ENCODE results near the gene SEC61A2.
"Not testable (repeated sequence)": the region's sequence is repeated elsewhere in the genome, so short reads cannot be mapped to it uniquely, and the experiment has no call there.

Gene SEC61A2

DNA sequence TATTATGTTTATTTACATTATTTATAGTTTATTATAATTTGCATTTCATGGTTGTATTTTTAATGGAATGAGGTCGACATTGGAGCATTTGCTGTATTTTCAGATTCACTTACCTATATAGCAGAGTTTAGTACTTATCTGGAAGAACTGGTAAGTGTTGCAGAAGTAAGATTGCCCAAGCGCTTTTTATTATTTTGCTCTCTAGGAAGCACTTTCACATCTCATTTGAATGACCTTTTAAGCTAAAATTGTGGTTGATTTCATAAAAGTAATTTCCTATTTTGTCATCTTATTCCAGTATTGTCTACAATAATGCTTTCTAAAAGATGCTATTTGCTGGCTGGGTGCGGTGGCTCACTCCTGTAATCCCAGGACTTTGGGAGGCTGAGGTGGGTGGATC, 28.6 kb downstream of the SEC61A2 start:
- in situ Hi-C loops (cut with HindIII; ENCODE audit: low sequenced_read_pairs), result no loop called here

DNA sequence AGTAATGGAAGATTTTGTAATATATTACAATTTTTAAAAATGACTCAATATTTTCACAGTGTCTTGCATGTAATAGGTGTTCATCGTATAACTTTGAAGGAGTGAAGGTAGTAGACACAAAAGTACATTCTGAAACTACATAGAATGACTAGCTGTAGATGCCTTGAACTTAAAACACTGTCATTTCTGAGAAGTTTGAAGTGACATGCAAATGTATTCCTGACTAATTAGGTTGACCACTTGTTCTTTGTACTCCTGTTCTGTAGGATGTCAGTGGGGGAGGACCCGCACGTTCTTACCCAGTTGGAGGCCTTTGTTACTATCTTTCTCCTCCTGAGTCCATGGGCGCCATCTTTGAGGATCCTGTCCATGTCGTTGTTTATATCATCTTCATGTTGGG, 31.2 kb downstream of the SEC61A2 start:
- in situ Hi-C loops (cut with HindIII; ENCODE audit: low sequenced_read_pairs), result no loop called here

DNA sequence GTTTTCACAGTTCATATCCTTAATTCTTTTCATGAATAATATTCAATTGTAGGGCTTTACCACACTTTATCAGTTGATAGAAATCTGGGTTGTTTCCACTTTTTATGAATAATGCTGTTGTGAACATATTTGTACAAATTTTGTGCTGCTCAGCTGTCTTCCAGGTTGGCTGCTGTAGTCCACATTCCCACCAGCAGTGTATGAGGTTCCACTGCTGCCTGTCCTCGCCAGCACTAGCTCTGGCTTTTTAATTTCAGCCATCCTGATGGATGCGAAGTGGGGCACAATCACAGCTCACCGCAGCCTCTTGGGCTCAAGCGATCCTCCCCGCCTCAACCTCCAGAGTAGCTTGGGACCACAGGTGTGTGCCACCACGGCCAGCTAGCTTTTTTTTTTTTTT, 33.5 kb downstream of the SEC61A2 start:
- in situ Hi-C loops (cut with HindIII; ENCODE audit: low sequenced_read_pairs), result no loop called here

DNA sequence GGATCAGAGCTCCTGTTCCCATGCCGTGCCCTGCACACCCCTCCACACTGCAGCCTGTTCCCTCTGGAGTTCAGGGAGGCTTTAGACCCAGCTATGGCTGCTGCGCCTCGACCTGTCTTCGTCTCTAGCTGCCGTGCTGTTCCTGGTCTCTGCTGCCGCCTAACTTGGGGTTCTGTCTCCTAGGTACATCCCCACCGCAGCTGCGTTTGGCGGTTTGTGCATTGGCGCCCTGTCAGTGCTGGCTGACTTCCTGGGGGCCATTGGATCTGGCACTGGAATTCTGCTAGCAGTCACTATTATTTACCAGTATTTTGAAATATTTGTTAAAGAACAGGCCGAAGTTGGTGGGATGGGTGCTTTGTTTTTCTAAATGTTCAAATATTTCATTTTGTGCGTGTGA, 34.6 kb downstream of the SEC61A2 start:
- in situ Hi-C loops (cut with HindIII; ENCODE audit: low sequenced_read_pairs), result no loop called here

DNA sequence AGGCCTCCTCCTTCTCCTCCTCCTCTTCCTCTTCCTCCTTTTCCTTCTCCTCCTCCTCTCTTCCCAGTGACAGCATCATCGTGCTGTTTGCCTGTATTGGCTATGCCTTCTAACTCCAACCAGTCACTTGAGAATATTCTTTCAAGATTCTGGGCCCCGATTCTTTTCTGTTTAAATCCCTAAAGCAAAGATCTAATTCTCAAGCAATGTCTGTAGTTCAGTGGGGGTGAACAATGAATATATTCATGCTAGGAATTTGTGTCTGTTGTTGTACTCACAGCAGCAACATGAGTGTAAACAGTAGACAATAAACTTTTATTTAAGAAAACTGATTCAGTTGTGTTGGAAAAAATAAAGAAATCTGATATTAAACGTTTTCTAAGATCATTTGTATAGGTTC, 35.6 kb downstream of the SEC61A2 start:
- in situ Hi-C loops (cut with HindIII; ENCODE audit: low sequenced_read_pairs), result no loop called here

DNA sequence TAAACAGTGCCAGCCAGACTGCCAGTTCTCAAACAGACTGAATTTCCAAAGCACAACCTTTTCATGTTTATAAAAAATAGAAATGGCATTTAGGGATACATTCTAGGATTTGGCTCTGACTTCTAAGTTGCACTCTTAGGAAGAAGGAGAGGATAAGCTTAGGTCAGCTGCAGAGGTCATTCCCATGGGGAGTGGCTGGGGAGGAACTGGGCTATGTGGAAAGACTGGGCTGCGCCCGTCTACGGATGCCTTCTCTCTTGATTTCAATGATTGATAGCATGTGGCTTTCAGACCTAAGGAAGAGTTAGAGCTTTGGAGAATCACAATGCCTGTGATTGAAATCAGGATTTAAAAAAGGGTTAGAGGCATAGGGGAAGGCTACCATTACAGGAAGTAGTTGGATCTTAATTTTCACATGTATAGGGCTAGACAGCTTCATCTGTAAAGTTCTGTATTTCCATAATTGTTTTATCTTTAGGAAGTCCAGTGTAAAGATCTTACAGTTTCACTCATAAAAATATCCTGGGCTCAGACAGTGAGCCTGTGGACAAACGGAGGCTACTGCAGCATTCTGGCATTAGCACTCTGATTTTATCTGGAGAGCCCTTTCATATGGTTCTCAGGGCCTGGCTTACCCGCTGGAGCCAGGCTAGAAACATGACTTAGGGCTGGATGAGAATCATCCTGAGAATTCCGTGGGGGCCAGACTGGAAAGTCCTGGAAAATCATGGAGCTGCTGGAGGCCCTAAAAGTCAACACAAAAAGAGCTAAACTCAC, 36.7 kb downstream of the SEC61A2 start:
- in situ Hi-C loops (cut with HindIII; ENCODE audit: low sequenced_read_pairs), result no loop called here

DNA sequence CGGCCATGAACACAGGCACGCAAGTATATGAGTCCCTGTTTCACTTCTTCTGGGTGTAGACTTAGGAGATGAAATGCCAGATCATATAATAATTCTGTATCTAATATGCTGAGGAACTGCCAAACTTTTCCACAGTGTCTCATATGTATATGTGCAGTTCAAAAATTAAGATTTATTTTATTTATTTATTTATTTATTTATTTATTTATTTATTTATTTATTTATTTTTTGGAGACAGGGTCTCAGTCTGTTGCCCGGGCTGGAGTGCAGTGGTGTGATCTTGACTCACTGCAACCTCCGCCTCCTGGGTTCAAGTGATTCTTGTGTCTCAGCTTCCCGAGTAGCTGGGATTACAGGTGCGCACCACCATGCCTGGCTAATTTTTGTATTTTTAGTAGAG, 42.0 kb downstream of the SEC61A2 start:
- in situ Hi-C loops (cut with HindIII; ENCODE audit: low sequenced_read_pairs), result not testable (repeated sequence)

DNA sequence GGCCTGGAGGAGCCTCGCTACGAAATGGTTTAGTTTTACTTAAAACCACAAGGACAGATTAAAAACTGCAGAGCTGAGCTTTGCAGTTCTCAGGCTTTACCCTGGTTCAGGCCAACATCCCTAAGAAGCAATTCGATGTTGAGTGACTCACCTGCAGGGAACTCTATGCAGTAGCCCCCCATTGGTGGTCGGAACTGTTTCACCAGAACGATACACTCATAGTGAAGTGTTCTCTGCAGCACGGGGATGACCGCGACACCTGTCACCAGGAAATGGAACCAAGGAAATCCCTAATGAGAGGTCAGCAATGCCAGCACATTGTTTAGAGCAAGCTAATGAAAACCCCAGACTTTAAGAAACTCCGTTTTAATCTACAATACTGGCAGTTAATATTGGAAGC, 48.2 kb downstream of the SEC61A2 start:
- in situ Hi-C loops (cut with HindIII; ENCODE audit: low sequenced_read_pairs), result no loop called here

DNA sequence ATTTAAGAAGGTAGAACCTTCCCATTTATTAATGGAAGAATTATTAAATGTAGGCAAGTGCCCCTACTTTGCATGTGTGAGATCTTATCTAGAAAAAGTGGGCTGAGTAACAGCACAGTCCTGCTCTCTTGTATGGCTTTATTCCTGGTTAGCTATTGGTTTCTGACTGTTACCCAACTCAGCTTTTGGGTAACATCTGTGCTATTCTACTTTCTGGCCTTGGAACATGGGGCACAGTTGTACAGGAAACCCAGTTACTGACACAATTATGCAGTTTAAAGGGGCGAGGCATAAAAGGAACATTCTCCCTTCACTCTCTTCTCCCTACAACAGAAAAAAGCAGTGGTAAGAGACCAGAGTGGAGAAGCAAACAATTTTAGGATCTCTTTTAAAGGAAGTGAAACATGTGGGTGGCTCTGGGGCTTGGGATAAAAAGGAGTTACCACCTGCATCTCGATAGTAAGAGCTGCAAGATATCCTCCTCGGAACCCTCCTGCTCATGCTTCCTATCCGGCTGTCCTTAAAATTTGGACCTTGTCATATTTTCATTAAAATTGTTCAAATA, 50.2 kb downstream of the SEC61A2 start:
- in situ Hi-C loops (cut with HindIII; ENCODE audit: low sequenced_read_pairs), result no loop called here

DNA sequence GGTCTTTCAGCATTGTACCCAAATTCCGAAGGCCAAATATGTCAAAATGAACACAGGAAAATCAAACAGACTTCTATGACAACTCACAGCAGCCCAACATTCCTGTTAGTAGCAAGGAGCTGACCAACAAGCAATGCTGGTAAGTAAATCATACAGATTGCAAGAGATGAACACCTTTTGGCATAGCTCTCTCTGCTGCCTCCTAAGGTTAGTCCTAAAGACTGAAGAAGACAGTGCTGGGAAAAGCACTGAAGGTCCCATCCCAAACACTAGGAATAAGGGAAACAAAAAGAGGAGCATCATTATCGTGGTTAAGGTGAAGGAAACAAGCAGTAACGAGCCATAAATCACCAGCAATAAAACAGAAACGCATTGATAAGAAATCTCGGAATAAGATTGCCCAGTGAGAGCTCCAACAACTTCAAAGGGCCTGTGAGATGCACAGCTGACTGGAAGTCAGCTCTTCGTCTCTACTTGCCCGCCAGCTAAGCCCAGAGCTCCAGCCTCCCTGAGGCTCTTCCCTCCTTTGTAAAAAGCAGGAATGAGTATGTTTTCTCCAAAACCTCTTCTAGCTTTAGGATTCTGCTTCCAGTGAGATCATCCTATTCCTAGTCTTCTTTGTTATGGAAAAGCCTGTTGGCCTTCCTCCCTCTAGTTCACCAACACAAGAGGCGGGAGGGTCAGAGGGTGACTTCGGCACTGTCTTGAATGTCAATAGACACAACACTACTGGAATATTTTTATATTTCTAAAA, 50.9 kb downstream of the SEC61A2 start:
- in situ Hi-C loops (cut with HindIII; ENCODE audit: low sequenced_read_pairs), result no loop called here

DNA sequence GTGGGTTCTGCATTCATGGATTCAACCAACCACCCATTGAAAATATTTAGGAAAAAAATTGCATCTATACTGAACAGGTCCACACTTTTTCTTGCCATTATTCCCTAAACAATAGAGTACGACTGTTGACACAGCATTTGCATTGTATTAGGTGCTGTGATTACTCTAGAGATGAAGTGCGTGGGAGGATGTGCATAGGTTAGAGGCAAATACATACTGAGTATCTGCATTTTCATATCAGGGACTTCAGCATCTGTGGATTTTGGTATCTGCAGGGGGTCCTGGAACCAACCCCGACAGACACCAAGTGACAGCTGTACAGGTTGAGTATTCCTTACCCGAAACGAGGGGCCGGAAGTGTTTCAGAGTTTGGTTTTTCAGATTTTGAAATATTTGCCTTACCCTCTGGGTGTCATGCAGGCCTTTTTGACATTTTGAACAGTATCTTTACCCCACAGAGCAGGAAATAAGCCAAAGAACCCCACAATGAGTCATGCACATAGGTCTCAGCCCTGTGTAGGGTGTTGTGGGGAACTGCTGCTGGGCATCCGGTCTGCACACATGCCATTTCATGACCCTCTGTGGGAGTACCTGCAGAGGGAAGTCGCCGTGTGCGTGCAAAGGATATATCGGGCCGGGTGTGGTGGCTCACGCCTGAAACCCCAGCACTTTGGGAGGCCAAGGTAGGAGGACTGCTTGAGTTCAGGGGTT, 51.7 kb downstream of the SEC61A2 start:
- in situ Hi-C loops (cut with HindIII; ENCODE audit: low sequenced_read_pairs), result no loop called here

DNA sequence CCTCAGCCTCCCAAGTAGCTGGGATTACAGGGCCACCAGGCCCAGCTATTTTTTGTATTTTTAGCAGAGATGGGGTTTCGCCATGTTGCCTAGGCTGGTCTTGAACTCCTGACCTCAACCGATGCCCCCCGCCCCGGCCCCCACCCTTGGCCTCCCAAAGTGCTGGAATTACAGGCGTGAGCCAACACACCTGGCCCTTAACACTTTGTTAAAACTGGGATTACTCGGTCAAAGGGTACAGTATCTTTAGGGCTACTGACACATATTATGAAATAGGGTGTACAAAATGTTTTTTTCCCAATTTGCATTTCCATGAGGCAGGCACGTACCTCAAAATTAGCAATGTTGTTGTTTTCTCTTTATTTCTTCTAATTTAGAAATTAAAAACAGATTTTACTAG, 54.7 kb downstream of the SEC61A2 start:
- in situ Hi-C loops (cut with HindIII; ENCODE audit: low sequenced_read_pairs), result no loop called here

DNA sequence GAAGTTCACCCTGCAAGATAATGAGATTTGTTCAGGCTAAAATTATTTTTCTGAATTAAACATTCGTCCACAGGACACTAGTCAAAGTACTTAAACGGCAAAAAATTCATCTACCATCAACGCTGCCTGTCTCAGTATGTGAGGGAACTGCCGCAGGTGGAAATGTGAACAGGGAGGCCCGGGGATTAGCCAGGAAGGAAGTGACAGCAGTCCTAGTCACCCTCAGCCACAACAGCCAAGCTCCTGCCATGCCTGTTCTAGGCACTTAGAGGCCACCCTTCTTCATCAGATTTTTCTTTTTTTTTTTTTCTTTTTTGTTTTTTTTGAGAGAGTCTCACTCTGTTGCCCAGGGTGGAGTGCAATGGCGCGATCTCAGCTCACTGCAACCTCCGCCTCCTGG, 56.8 kb downstream of the SEC61A2 start:
- in situ Hi-C loops (cut with HindIII; ENCODE audit: low sequenced_read_pairs), result no loop called here

DNA sequence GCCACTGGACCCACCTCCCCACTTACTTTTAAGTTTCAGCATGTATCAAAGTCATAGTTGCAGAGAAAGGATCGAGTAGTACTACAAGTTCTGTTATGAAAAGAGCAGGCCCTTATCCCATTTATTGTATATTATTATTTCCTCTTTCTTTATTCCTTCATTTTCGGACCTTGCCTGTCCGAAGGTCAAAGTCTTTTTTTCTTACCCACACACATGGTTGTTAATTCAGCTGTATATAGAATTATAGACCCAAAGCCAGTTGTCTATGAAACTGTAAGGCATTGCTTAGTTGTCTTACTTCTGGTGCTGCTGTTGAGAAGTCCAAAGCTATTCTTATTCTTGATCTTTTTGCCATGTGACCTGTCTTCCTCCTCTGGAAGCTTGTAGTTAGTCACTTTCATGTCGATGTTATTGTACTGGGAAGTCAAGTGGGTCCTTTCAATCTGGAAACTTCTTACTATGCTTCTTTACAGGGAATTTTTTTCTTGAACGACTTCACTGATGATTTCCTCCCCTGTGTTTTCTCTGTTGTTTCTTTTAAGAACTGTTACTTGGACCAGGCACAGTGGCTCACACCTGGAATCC, 57.9 kb downstream of the SEC61A2 start:
- in situ Hi-C loops (cut with HindIII; ENCODE audit: low sequenced_read_pairs), result no loop called here

DNA sequence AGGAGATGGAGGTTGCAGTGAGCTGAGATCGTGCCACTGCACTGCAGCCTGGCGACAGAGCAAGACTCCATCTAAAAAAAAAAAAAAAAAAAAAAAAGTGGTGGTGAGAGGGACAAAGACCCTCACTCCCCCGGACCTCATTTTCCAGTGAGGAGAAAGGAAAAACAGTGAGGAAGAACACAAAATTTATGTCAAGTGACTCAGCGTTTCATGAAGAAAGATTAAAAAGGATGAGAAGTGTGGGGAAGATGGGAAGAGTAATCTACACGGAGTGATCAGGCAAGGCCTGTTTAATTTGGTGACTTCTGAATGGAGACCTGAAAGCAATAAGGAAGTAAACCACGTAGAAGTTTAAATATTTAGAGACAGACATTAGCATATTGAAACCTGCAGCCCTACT, 59.2 kb downstream of the SEC61A2 start:
- in situ Hi-C loops (cut with HindIII; ENCODE audit: low sequenced_read_pairs), result no loop called here

DNA sequence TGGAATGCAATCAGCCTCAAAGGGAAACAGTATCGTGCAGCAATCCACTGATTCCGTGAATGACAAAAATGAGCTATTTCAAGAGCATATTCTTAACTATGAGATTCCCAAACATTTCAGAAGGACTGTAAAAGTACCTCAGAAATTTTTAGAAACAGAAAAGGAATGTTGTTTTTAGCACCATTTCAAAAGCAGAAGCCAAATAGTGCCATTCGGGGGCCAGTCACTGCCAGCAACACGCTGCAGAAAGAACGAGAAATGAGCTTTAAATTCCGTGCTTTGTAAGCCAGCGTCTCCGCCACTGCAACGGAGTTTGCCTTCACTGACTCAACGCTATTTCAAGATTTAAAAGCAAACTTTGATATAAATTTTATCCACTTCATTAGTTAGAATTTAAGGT, 59.9 kb downstream of the SEC61A2 start:
- in situ Hi-C loops (cut with HindIII; ENCODE audit: low sequenced_read_pairs), result no loop called here

DNA sequence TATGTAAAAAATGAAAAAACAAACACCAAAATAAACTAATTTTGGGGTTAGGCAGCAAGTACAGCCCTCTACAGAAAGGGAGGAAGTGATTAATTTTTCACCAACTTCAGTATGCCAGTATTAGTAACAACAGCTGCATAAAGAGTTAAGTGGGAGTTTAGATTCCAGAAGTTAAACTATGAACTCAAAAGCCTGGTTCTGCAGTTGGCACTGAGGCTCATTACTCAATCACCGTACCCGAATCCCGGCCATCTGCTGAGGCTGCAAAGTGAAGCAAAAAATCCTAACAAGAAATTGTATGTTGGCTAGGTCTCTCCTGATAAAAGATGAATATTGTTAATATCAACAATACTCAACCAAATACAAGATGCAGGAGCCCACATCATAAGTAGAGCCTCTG, 62.2 kb downstream of the SEC61A2 start:
- in situ Hi-C loops (cut with HindIII; ENCODE audit: low sequenced_read_pairs), result no loop called here

DNA sequence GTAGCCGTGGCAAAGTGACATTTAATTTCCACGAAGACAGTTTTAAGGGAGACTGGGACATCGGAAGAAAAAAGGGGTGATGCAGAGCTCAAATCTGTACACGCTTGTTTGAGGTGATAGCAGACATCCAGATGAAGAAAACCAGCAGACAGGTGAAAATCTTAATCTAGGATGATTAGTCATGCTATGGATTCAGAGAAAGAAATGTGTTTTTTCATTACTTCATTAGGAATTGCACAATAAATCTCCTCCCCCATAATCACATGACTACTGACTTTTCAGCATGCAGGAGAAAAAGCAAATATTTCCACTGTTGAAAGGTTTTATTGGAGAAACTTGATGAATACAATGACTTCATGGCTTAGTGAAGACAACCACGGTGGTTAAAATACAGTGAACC, 63.7 kb downstream of the SEC61A2 start:
- in situ Hi-C loops (cut with HindIII; ENCODE audit: low sequenced_read_pairs), result no loop called here

DNA sequence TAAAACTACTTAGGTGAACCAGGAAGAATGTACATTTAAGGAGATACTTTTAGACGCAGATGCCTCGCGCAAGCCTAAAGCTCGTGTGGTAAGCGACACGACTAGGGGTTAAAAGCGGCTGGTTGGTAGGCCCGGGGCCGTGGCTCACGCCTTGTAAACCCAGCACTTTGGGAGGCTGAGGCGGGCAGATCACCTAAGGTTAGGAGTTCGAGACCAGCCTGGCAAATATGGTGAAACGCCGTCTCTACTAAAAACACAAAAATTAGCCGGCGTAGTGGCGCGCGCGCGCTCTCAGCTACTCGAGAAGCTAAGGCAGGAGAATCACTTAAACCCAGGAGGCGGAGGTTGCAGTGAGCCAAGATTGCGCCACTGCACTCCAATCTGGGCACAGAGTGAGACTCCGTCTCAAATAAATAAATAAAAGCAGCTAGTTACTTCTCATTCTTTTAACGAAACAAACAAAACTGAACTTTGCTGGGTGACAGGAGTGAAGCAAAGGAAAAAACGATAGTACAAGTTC, 65.3 kb downstream of the SEC61A2 start:
- in situ Hi-C loops (cut with HindIII; ENCODE audit: low sequenced_read_pairs), result no loop called here

DNA sequence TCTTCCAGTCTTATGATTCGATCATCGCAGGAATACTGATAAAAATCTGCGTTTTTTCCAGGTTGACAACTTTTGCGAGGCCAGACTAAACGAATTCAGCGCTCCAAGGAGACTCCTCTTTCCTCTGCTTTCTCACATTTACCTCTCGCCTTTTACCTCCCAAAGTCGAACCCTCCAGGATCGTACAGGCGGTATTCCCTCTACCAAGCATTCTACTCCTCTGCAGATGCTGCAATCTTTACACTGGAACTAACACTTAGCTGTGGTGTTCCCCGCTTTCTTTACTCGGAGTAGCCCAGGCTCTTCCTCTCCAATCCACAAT, 65.8 kb downstream of the SEC61A2 start:
- in situ Hi-C loops (cut with HindIII; ENCODE audit: low sequenced_read_pairs), result no loop called here
